OCI-LY3 (cell line): Measurements from ENCODE around the gene SMIM14.

Source experiments
- H2AFZ ChIP-seq: fragments of 200-600, 300-600 bp; shearing (Covaris generic); 2 replicates; pipeline ENCODE4 v1.6.0; 2014; ENCODE audit warnings: antibody characterized with exemption, low read depth, low read length
- H3K27ac ChIP-seq: fragments of 200-600, 300-600 bp; sonication (generic); 2 replicates; pipeline ENCODE4 v1.5.1; 2014; ENCODE audit warnings: mild to moderate bottlenecking, low read length, moderate library complexity, mixed read lengths
- H3K27me3 ChIP-seq: fragments of 200-600, 300-600 bp; sonication (generic); 2 replicates; pipeline ENCODE4 v1.6.1; 2014; ENCODE audit warnings: low read depth, low read length, mixed read lengths
- H3K36me3 ChIP-seq: fragments of 200-600, 300-600 bp; sonication (generic); replicated peaks from 2 replicates; pipeline ENCODE3; 2014; ENCODE audit warnings: low read depth, low read length, mixed read lengths
- H3K4me1 ChIP-seq: fragments of 300-600, 200-600 bp; sonication (generic); 2 replicates; pipeline ENCODE4 v1.6.1; 2014; ENCODE audit warnings: low read length, mixed read lengths
- H3K4me2 ChIP-seq: fragments of 200-600, 300-600 bp; sonication (generic); 2 replicates; pipeline ENCODE4 v1.6.1; 2014; ENCODE audit warnings: low read length, mixed read lengths
- H3K4me3 ChIP-seq: fragments of 300-600, 200-600 bp; sonication (generic); 2 replicates; pipeline ENCODE4 v1.5.1; 2014; ENCODE audit warnings: antibody characterized with exemption, mild to moderate bottlenecking, low read length, moderate library complexity
- H3K79me2 ChIP-seq: fragments of 300-600, 200-600 bp; shearing (Covaris generic); 2 replicates; pipeline ENCODE4 v1.6.1; 2014; ENCODE audit warnings: mild to moderate bottlenecking, low read length, mixed read lengths
- H3K9ac ChIP-seq: fragments of 300-600, 200-600 bp; shearing (Covaris generic); 2 replicates; pipeline ENCODE4 v1.6.0; 2014; ENCODE audit warnings: mild to moderate bottlenecking, low read length, moderate library complexity
- H3K9me3 ChIP-seq: fragments of 200-600, 300-600 bp; shearing (Covaris generic); 2 replicates; pipeline ENCODE4 v1.6.1; 2014; ENCODE audit warnings: low read length, mixed read lengths; ENCODE audit not compliant: insufficient read depth
- H4K20me1 ChIP-seq: fragments of 200-600, 300-600 bp; sonication (generic); 2 replicates; pipeline ENCODE4 v1.6.1; 2016; ENCODE audit warnings: low read length, mixed read lengths; ENCODE audit not compliant: insufficient read depth
- CTCF ChIP-seq: fragments of 200-600, 300-600 bp; sonication (generic); IDR thresholded peaks from 2 replicates; pipeline ENCODE4 v1.5.1; 2014; ENCODE audit warnings: antibody characterized with exemption, low read length, low read depth
- EZH2phosphoT487 ChIP-seq: fragments of 200-600 bp; shearing (Covaris generic); IDR thresholded peaks from 2 replicates; pipeline ENCODE4 v1.6.1; 2018; ENCODE audit warnings: antibody characterized with exemption, mixed run types, low read depth

Gene SMIM14

DNA sequence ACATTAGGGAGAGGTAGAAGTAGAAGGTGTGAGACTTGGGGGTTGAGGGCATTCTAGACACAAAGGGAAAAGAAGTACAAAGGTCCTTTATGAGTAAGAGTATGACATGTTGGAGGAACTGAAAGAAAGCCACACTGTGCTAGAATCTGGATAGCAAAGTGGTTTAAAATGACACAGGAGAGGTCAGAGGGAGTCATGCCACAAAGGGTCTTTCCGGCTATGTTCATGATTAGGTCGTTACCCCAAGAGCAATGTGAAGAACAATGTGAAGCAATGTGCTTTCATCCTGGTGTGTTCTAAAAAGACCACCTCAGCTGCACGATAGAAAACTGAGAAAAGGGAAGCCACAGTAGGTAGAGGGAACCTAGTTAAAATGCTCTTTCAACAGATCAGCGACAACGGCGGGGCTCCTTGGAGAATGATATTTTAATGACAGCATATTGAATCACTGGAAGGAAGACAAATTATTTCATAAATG, 29.2 kb downstream of the SMIM14 start:
- peak overlapping the region; percentile 79 for H3K4me2 ChIP-seq
- TF ChIP-seq EZH2phosphoT487 (no peak), CTCF (no peak)
- H3K4me3 ChIP-seq: peak overlapping the region; percentile 65
- peaks cover 9% of the 10 kb centered on the region for H3K36me3 ChIP-seq
- no peak overlapping the region for H2AFZ ChIP-seq
- no peaks in the 10 kb centered on the region for H3K27me3 ChIP-seq
- H3K4me1 ChIP-seq: peaks cover 50% of the 10 kb centered on the region
- peak overlapping the region; percentile 32 for H3K9ac ChIP-seq
- H4K20me1 ChIP-seq: no peaks in the 10 kb centered on the region
- no peaks in the 10 kb centered on the region for H3K79me2 ChIP-seq
- peak overlapping the region; percentile 72 for H3K27ac ChIP-seq
- peaks cover 6% of the 10 kb centered on the region for H3K9me3 ChIP-seq

GRCh38 chr4:39608451-39608850, 30.2 kb downstream of the SMIM14 start:
- Histone ChIP-seq H3K79me2 (no peaks in the 10 kb centered on the region), H3K27ac (no peak overlapping the region), H3K9me3 (peaks cover 6% of the 10 kb centered on the region), H3K36me3 (peaks cover 9% of the 10 kb centered on the region), H2AFZ (no peak overlapping the region), H3K27me3 (no peaks in the 10 kb centered on the region), H3K9ac (no peak overlapping the region), H3K4me3 (no peak overlapping the region), H4K20me1 (no peaks in the 10 kb centered on the region), H3K4me2 (peak overlapping the region; percentile 79; the same call in 1 of the 2 replicates), H3K4me1 (peaks cover 41% of the 10 kb centered on the region)
- TF ChIP-seq CTCF (no peak), EZH2phosphoT487 (no peak)

DNA sequence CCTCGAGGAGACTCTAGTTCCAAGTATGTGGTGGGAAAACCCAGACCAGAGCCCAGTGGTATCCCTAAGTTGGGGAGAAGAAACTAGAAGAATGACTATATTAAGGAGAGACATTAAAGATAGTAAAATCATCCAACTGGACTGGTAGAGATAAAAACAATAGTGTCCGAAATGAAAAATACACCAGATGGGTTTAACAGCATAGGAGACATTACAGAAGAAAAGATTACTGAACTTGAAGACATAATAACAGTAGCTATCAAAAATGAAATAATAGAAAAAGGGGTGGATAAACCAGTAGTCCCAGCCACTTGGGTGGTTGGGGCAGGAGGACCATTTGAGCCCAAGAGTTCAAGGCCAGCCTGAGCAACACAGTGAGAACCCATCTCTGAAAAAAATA, 31.9 kb downstream of the SMIM14 start:
- H3K4me3 ChIP-seq: no peak overlapping the region
- no peak for TF ChIP-seq EZH2phosphoT487
- TF ChIP-seq CTCF: no peak
- no peaks in the 10 kb centered on the region for H3K27me3 ChIP-seq
- H3K36me3 ChIP-seq: peaks cover 9% of the 10 kb centered on the region
- H3K4me2 ChIP-seq: no peak overlapping the region
- no peaks in the 10 kb centered on the region for H3K79me2 ChIP-seq
- H2AFZ ChIP-seq: no peak overlapping the region
- H3K27ac ChIP-seq: no peak overlapping the region
- H3K9me3 ChIP-seq: peaks cover 6% of the 10 kb centered on the region
- peaks cover 24% of the 10 kb centered on the region for H3K4me1 ChIP-seq
- H3K9ac ChIP-seq: no peak overlapping the region
- H4K20me1 ChIP-seq: no peaks in the 10 kb centered on the region

GRCh38 chr4:39597695-39598381, 40.8 kb downstream of the SMIM14 start:
- Histone ChIP-seq H4K20me1 (no peaks in the 10 kb centered on the region), H2AFZ (no peak overlapping the region), H3K27me3 (no peaks in the 10 kb centered on the region), H3K4me3 (no peak overlapping the region), H3K4me2 (no peak overlapping the region), H3K27ac (no peak overlapping the region), H3K36me3 (no peaks in the 10 kb centered on the region), H3K79me2 (no peaks in the 10 kb centered on the region), H3K9ac (no peak overlapping the region), H3K4me1 (peaks cover 6% of the 10 kb centered on the region; the same call in 1 of the 2 replicates), H3K9me3 (no peaks in the 10 kb centered on the region)
- no peak for TF ChIP-seq CTCF
- TF ChIP-seq EZH2phosphoT487: no peak
